GM21381 (cell line): ENCODE results near the gene TOE1.
"Not testable (repeated sequence)": the region's sequence is repeated elsewhere in the genome, so short reads cannot be mapped to it uniquely, and the experiment has no call there.

Source experiments
- ATAC-seq: cut with Tn5 transposase; IDR thresholded peaks from one replicate; pipeline ENCODE4 v1.9.1; 2021; ENCODE audit warnings: mild to moderate bottlenecking, moderate library complexity; ENCODE audit not compliant: unreplicated experiment

TOE1 gene

GRCh38 chr1:45339789-45340558 is at the start of gene TOE1, which contains the start of gene MUTYH:
Gene TOE1 (plus strand): TSS chr1:45340170. CDS start chr1:45340253, 83 bp downstream.
Gene MUTYH (minus strand): TSS chr1:45340440. CDS start chr1:45334505, 5,935 bp downstream.
- peak; percentile 84 for ATAC-seq

GRCh38 chr1:45291002-45291401 is 49.0 kb upstream of the TOE1 start:
- ATAC-seq, result not testable (repeated sequence)

GRCh38 chr1:45291716-45292115 is 48.3 kb upstream of the TOE1 start:
- no peak for ATAC-seq

GRCh38 chr1:45297666-45298356 is 42.2 kb upstream of the TOE1 start:
- ATAC-seq, result no peak

- no peak for ATAC-seq
These were observed 40.7 kb upstream of the TOE1 start for GRCh38 chr1:45299296-45299695.

- no peak for ATAC-seq
These were observed 39.8 kb upstream of the TOE1 start for GRCh38 chr1:45299981-45300668.

- ATAC-seq, result no peak
These were observed 39.3 kb upstream of the TOE1 start for GRCh38 chr1:45300669-45300997.

- no peak for ATAC-seq
These were observed 37.3 kb upstream of the TOE1 start for GRCh38 chr1:45302505-45303150.

GRCh38 chr1:45303520-45304310 is 36.3 kb upstream of the TOE1 start:
- ATAC-seq, result peak; percentile 75

GRCh38 chr1:45304311-45305081 is 35.5 kb upstream of the TOE1 start:
- ATAC-seq, result no peak

- ATAC-seq, result no peak
These were observed 34.7 kb upstream of the TOE1 start for GRCh38 chr1:45305231-45305630.

- ATAC-seq, result no peak
These were observed 33.7 kb upstream of the TOE1 start for GRCh38 chr1:45306319-45306718.

- no peak for ATAC-seq
These were observed 33.1 kb upstream of the TOE1 start for GRCh38 chr1:45306905-45307304.

GRCh38 chr1:45314266-45314665 is 25.7 kb upstream of the TOE1 start:
- no peak for ATAC-seq

- ATAC-seq, result no peak
These were observed 22.8 kb upstream of the TOE1 start for GRCh38 chr1:45317166-45317565.

- no peak for ATAC-seq
These were observed 20.2 kb upstream of the TOE1 start for GRCh38 chr1:45319761-45320160.

- ATAC-seq, result no peak
These were observed 18.5 kb upstream of the TOE1 start for GRCh38 chr1:45321444-45321843.

GRCh38 chr1:45322486-45323040 is 17.4 kb upstream of the TOE1 start:
- no peak for ATAC-seq

- no peak for ATAC-seq
These were observed 14.0 kb upstream of the TOE1 start for GRCh38 chr1:45325851-45326506.
